Head of caudate nucleus (tissue), 42 donors: ENCODE results near the gene KLHDC1.
"Not testable (repeated sequence)": the region's sequence is repeated elsewhere in the genome, so short reads cannot be mapped to it uniquely, and the experiment has no call there.

ENCODE experiments used
- DNase-seq, 42 donors: peaks; one replicate each; pipeline versions ENCODE4 v3.0.0 to v3.0.0-alpha.2; 2020 to 2021; ENCODE audit warnings: mixed read lengths in 7 of 42
- intact Hi-C: fragments of 100-400 bp; cut with DNase I; formaldehyde crosslinking; loops from one replicate; pipeline ENCODE4 v1.15.0; 2022

Gene KLHDC1, protein sequence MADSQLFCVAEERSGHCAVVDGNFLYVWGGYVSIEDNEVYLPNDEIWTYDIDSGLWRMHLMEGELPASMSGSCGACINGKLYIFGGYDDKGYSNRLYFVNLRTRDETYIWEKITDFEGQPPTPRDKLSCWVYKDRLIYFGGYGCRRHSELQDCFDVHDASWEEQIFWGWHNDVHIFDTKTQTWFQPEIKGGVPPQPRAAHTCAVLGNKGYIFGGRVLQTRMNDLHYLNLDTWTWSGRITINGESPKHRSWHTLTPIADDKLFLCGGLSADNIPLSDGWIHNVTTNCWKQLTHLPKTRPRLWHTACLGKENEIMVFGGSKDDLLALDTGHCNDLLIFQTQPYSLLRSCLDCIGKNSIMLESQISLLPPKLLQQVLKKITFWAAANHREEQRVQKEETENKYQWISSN

DNA sequence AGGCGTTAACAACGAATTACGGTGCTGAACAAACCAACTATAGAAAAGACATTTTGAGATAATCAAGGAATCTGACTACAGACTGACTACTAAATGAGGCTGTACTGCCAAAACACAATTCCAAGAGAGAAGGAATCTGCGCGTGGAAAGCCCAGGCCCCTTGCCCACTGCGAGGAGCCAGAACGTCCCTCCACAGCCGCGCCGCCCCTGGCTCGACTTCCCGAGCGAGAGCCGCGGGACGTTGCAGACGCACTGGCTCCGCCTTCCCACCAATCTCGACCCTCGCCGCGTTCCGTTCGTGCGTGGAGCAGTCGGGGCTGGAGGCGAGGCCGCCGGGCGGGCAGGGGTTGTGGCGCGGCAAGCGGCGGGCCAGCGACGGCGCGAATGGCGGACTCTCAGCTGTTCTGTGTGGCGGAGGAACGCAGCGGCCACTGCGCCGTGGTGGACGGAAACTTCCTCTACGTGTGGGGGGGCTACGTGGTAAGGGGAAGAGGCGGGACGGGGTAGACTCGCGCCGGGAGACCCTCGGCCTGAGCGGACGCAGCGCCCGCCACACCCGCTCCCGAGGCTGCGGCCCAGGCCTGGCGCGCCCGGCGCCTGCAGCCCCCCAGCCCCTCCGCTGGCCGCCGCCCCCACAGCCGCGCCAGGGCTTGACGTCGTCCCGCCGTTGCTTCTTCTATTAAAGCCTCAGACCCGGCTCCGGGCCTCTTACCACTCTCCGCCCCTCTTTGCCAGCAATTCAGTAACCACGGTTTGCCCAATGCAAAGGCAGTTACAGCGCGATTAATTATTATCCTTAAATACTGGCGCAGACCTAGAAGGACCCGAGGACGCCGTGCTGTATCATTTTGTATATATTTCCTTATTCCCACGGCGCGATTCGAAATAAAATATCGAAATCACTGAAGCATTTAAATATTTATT is at the start of gene KLHDC1:
Gene KLHDC1, plus strand, starts transcription at position 310 of the 924 bp plus-strand sequence. Its CDS starts 75 bp downstream, at position 385.
- DNase-seq = peak; percentile 70 to 96 (median 92)
- intact Hi-C loops = loop anchor here (2.0 to 10.0 kb wide), 3 partner anchors 56 to 162 kb away; partner anchors contain the start of genes DNAAF2 and NEMF

DNA sequence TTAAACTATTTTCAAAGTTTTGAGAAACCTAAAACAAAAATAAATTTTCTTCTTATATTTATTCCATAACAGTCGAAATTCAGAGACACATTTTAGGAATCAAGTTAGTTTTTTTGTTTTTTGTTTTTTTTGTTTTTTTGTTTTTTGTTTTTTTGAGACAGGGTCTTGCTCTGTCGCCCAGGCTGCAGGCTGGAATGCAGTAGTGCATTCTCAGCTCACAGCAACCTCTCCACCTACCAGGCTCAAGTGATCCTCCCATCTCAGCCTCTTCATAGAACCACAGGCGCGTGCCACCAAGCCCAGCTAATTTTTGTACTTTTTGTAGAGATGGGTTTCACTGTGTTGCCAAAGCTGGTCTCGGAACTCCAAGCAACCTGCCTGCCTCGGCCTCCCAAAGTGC is 39.4 kb upstream of the KLHDC1 start:
- DNase-seq = no peak
- intact Hi-C loops = no loop called here

DNA sequence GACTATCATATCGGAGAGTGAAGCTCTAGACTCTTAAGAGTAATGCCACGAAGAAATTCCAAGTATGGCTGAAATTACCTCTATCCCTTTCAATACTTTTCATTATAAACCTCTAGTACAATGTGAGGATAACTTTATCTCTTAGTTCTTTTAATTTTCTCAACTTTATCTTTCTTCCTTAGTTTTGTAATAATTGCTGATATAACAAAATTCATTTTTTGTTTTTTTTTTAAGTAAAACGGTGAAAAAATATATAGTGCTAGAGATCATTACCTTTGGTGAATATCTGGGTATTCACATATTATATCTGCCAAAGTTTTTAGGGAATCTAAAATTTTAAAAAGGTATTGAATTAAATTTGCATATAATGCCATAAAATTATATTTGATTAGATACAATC is 38.4 kb upstream of the KLHDC1 start:
- DNase-seq = no peak
- intact Hi-C loops = no loop called here

DNA sequence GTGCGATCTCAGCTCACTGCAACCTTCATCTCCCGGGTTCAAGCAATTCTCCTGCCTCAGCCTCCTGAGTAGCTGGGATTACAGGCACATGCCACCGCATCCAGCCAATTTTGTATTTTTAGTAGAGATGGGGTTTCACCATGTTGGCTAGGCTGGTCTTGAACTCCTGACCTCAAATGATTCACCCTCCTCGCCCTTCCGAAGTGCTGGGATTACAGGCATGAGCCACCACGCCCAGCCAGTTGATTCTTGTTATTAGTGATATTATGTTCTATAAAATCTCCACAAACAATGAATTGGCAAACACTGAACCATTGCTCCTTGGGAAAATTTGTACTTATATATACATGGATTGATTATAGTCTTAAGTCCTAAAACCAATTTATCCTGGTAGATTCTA is 35.4 kb upstream of the KLHDC1 start:
- intact Hi-C loops = not testable (repeated sequence)

DNA sequence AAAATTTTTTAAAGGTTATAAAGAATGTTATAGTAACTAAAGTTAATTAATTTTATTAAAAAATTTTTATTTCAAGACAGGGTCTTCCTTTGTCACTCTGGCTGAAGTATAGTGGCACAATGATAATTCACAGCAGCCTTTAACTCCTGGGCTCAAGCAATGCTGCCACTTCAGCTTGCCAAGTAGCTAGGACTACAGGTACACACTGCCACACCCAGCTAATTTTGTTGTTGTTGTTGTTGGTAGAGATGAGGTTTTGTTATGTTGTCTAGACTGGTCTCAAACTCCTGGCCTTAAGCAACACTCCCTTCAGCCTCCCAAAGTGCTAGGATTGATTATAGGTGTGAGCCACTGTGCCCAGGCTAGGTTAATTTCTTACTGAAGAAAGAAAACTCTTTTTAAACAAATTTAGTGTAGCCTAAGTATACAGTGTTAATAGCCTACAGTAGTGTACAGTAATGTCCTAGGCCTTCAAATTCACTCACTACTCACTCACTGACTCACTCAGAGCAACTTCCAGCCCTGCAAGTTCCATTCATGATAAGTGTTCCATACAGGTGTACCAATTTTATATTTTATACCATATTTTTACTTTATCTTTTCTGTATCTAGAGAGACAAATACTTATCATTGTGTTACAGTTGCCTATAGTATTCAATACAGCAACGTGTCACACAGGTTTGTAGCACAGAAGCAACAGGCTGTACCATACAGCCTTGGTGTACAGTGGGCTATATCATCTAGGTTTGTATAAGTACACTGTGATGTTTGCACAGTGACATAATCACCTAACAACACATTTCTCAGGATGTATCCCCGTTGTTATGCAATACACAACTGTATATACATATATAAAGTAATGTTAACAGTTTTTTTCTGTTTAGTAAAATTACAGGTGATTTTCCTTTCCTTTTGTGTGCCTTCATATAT is 33.1 kb upstream of the KLHDC1 start:
- intact Hi-C loops = no loop called here
- no peak for DNase-seq

More for the DNA sequence above, 35.4 kb upstream of the KLHDC1 start:
- DNase-seq = not testable (repeated sequence)

DNA sequence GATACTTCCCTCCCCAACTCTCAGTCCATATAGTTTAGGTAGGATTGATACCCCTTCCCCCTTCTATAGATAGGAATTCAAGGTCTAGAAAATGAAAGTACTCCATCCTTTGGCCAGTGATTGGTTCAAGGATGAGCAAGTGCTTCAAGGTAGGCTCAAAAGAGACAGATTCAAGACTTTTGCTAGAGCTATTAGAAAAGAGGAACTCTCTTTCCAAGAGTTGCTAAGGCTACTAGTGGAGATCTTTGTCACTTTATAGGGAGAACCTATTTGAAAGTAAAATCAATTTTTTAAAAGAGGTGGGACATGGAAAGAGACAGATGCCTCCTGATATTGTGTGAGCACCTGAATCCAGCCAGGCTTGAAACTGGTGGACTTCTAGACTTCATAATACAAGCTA is 22.4 kb upstream of the KLHDC1 start:
- intact Hi-C loops = no loop called here
- no peak for DNase-seq

DNA sequence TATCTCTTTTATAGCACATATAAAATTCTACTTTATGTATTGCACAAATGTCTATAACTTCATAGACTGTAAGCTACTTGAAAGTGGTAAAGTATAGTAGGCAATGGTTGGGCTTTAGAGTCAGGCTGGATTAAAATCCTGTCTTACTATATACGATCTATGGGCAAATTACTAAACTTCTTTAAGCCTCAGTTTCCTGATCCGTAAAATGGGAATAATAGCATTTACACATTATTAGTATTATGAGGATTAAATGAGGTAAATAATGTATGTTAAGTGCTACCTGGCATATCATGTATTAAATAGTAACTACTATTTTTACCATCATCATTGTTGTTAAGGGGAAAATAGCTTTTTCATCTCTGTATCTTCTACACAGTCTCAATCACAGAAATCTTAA is 19.3 kb upstream of the KLHDC1 start:
- intact Hi-C loops = no loop called here
- no peak for DNase-seq

DNA sequence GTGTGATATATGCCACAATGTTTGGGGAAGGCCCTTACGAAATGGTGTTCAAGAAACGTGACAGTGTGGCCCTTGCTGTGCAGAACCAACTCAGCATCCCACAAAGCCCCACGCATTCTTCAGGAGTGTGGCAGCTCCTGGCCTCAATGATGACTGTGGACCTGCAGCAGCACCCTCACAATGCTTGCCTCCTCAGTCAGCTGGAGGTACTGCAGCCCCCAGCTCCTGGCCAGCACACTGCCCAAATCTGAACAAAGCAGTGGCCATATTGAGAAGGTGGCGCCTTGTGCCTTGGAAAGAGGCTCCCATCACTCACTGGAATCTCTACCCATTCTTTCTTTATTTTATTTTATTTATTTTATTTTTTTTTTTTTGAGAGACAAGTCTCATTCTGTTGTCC is 15.3 kb upstream of the KLHDC1 start:
- intact Hi-C loops = no loop called here
- DNase-seq = no peak

DNA sequence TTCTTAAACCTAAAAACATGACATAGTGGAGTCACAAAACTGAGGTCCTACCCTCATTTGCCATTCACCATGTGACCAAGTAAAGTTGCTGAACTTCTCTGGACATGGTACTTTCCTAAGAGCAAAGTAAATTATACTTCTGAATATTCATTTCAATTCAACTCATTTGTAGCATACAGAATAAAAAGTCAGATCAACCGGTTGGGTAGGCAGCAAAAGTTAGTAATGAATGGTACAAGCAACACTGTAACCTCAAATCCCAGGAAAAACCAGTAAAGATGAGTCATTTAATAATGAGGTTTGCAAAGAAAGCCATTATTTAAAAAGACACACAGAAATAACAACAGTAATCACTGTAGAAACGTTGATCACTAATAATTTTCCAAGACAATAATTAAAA is 13.6 kb upstream of the KLHDC1 start:
- intact Hi-C loops = no loop called here
- DNase-seq = no peak

DNA sequence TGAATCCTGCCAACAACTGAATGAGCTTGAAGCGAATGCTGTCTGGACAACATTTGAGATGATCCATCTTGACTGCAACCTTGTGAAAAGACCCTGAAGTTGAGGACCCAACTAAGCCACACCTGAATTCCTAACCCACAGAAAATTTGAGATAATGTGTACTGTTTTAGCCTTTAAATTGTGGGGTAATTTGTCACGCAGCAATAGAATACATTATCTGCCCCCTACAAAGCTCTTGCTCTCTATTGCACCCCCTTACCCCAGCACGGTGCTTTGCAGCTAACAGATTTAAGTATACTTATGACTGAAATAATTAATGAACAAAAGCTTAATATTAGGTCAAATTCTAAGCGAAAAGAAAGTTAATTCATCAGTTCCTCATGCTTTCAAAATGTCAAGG is 6.5 kb upstream of the KLHDC1 start:
- DNase-seq = no peak
- intact Hi-C loops = no loop called here

DNA sequence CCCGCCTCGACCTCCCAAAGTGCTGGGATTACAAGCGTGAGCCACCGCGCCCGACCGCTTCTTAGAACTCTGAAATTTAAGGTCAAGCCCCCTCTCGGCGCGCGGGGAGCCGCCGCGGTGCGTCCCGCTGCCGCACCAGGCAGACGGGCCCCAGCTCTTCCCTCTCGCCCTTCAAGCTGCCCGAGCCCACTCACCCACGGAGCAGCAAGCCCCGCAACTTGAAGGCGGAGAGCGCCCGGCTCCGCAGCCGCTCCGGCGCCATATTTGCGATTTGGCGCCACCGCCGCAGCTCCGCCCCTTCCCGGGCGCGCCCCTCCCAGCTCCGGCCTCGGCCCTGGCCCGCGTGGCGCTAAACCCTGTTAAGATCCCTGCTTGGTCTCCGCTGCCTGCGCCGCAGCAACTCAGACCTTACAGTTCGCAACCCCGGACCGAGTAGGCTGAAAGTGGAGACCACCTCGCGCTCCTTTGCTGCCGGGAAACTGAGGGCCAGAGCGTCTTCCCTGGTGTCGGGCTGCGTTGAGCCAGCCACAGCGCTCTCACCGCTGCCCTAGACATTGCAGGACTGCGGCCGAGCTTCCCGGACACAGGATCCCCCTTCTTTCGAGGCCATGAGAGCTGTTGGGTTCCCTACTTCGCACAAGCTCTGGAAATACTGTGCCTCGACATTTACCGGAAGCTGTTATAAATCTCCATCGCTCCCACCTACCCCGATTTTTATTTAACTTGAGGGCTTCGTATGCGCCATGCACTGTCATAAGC is 4.8 kb upstream of the KLHDC1 start, which contains the start of gene POLE2:
Gene POLE2, minus strand, starts transcription at position 273 of the 759 bp plus-strand sequence. Its CDS starts 11 bp downstream, at position 262.
- intact Hi-C loops = no loop called here
- DNase-seq = peak; percentile 21 to 87 (median 76)

DNA sequence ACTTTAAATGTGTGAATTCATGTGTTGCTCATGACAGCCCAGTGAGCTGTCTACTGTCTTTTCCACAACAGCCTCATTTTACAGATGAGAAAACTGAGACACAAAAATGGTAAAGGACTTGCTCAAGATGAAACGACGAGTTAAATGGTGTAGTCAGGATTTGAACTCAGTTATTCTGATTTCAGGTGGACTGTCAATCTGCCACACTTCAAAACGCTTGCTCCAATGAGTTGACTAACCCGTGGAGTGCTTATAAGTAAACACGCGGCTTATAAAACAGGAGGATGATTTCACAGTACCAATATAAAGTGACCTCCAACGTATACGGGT is 4.3 kb upstream of the KLHDC1 start:
- intact Hi-C loops = no loop called here
- no peak for DNase-seq

DNA sequence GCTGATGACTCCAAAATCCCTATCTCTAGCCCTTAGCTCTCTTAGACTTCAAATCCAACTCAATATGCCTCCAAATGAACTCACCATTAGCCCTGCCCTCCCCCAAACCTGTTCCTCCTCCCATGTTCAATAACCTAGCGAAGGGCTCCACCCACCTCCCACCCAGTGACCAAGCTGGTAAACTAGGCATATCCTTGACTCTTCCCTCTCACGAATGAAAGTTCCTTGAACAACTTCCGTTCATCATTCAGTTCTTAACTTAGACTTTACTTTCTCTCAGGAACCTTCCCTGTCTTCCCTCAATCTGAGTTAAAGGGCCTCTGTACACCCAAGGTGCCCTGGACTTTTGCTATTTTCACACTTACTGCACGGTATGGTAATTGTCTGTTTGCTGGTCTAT is 1.9 kb upstream of the KLHDC1 start:
- intact Hi-C loops = loop anchor here (5.0 to 10.0 kb wide), 2 partner anchors 54 to 164 kb away; partner anchors contain the start of genes DNAAF2 and NEMF
- DNase-seq = no peak

DNA sequence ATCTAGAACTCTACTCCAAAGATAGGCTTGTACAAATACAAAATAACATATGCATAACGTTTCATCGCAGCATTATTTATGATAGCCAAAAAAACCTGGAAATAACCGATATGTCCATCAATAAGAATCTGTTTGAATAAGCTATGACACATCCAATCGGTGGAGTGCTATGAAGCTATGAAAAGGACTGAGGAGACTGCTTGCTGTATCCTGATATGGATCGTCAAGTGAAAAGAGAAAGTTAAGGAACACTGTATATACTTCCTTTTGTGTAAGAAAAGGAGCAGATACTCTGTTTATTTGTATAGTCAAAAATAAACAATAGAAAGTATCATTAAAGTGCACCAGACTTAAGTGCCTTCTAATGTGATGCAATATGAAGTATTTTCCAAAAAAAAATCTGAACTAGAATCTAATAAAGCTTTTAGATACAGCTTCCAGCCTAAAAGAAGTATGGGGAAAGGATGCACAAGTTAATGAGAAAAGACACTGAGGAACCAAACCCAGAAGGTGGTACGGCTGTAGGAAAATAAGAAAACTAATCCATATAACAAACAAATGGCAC is 645 bp upstream of the KLHDC1 start:
- intact Hi-C loops = loop anchor here (2.0 to 10.0 kb wide), 3 partner anchors 55 to 163 kb away; partner anchors contain the start of genes DNAAF2 and NEMF
- no peak for DNase-seq

DNA sequence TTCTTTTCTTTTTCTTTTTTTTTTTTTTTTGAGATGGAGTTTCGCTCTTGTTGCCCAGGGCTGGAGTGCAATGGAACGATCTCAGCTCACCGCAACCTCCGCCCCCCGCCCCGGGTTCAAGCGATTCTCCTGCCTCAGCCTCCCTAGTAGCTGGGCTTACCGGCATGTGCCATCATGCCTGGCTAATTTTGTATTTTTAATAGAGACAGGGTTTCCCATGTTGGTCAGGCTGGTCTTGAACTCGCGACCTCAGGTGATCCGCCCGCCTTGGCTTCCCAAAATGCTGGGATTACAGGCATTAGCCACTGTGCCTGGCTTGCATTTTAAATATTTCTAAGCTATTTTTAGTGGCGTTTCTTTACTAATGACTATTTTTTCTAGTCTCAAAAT is 810 bp downstream of the KLHDC1 start:
- DNase-seq = not testable (repeated sequence)

DNA sequence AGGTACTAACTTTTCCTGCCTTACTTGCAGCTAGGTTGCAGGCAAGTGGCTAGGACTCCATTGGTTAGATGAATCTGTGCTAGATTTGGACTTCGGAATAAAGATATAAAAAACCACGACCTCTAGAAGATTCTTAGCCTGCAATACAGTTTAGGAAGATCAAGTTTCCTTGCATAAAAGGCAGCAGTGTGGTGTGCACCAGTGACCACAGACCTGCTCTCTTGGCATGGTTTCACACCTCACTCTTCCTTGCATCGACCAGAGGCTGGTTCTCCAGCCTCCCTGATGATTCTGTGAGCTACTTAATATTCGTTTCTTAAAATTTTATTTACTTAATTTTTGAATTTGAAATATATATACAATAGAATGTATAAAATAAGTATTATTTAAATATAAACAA is 9.8 kb downstream of the KLHDC1 start:
- DNase-seq = no peak
- intact Hi-C loops = no loop called here

More for the DNA sequence above, 810 bp downstream of the KLHDC1 start:
- intact Hi-C loops = loop anchor here (2.0 to 10.0 kb wide), 3 partner anchors 56 to 161 kb away; partner anchors contain the start of genes DNAAF2 and NEMF

DNA sequence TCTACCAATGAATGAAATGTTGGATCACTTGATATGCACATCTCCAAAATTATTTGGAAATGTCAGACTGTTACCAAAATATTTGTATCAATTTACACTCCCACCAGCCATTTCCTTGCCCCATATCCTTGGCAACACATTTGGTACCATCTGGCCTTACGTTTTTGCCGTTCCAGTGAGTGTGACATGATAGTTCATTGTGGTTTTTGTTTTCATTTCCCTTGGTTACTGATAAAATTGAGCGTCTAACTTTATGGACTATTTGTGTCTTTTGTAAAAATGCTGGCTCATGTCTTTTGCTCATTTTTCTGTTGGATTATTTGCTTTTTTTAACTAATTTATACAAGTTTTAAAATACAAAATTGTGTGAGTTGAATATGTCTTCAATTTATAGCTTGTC is 11.0 kb downstream of the KLHDC1 start:
- DNase-seq = no peak
- intact Hi-C loops = no loop called here

DNA sequence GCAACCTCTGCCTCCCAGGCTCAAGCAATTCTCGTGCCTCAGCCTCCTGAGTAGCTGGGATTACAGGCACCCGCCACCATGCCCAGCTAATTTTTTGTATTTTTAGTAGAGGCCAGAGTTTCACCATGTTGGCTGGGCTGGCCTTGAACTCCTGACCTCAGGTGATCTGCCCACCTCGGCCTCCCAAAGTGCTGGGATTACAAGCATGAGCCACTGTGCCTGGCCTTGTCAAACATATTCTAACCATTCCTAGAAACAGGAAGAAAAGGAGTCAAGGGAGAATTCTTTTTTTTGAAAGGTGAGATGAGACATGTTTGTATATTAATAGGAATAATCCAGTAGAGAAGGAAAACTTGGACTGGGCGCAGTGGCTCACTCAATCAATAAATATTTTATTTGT is 11.6 kb downstream of the KLHDC1 start:
- DNase-seq, intact Hi-C loops: not testable (repeated sequence)
